H1 (cell line): ENCODE measurements around the gene SPDYC. TPM values are rescaled to one million over a fixed set of nuclear protein-coding genes. Genes with fewer than 3 reads are reported as not detected.

Experiments
- CTCF ChIA-PET: fragments of 300-600 bp; sonication (Branson Sonifier 250); formaldehyde crosslinking; loops from one replicate; lab custom pipeline; 2021; ENCODE audit not compliant: partially characterized antibody; lab: Charles Lee
- POLR2A ChIA-PET: fragments of 300-600 bp; sonication (Branson Sonifier 250); formaldehyde crosslinking; loops from one replicate; lab custom pipeline; 2021; ENCODE audit warnings: inconsistent platforms; ENCODE audit not compliant: partially characterized antibody; lab: Charles Lee
- DNase-seq, 2 experiments: peaks; one replicate each; pipeline versions ENCODE4 v3.0.0 to v3.0.0-alpha.2; 2010 to 2022; ENCODE audit warnings: low spot score in 2 of 2, low read depth in 1 of 2, mixed read lengths in 1 of 2
- FAIRE-seq: peaks from 2 replicates; lab custom pipeline; 2011; peaks lifted over from hg19 to GRCh38; lab: Jason Lieb, UNC
- H2AFZ ChIP-seq: 2 replicates; pipeline ENCODE4 v1.8.1; 2012; ENCODE audit warnings: low read length, inconsistent platforms
- H2AK5ac ChIP-seq: 2 replicates; pipeline ENCODE4 v1.6.1; 2013; ENCODE audit warnings: low read depth, low read length
- H2BK120ac ChIP-seq: replicated peaks from 2 replicates; pipeline ENCODE3; 2013; ENCODE audit warnings: low read depth, low read length, inconsistent platforms
- H2BK12ac ChIP-seq: 2 replicates; pipeline ENCODE4 v1.6.1; 2013; ENCODE audit warnings: low read depth, low read length
- H2BK15ac ChIP-seq: 2 replicates; pipeline ENCODE4 v1.6.1; 2013; ENCODE audit warnings: low read length
- H2BK20ac ChIP-seq: 2 replicates; pipeline ENCODE4 v1.6.1; 2013; ENCODE audit warnings: low read length
- H2BK5ac ChIP-seq: 2 replicates; pipeline ENCODE4 v1.6.1; 2013; ENCODE audit warnings: low read depth, low read length
- H3K14ac ChIP-seq: 2 replicates; pipeline ENCODE4 v1.6.1; 2013; ENCODE audit warnings: inconsistent platforms; ENCODE audit not compliant: insufficient read length
- H3K18ac ChIP-seq: 2 replicates; pipeline ENCODE4 v1.6.1; 2013; ENCODE audit warnings: low read length; ENCODE audit errors: extremely low read depth
- H3K23ac ChIP-seq: 2 replicates; pipeline ENCODE4 v1.6.1; 2013; ENCODE audit warnings: inconsistent platforms; ENCODE audit not compliant: insufficient read length
- H3K23me2 ChIP-seq: 2 replicates; pipeline ENCODE4 v1.6.1; 2013; ENCODE audit warnings: low read depth, low read length
- H3K27ac ChIP-seq: 2 replicates; pipeline ENCODE4 v1.6.1; 2011; ENCODE audit warnings: low read depth, low read length, inconsistent platforms
- H3K27me3 ChIP-seq, 4 experiments: replicated peaks in 1 of 4; 1 replicate in 1 of 4; 2 replicates in 3 of 4; pipeline versions ENCODE4 v1.6.1 to v1.8.1; 2011 to 2013; ENCODE audit warnings: low read length in 3 of 4, mild to moderate bottlenecking in 3 of 4, inconsistent platforms in 2 of 4, mixed read lengths in 2 of 4, moderate library complexity in 1 of 4; ENCODE audit not compliant: control insufficient read depth in 3 of 4, insufficient read depth in 3 of 4; ENCODE audit errors: extremely low read depth in 1 of 4
- H3K36me3 ChIP-seq, 4 experiments: 2 replicates each; pipeline versions ENCODE4 v1.6.1 to v1.8.1; 2011 to 2013; ENCODE audit warnings: mild to moderate bottlenecking in 4 of 4, low read length in 3 of 4, moderate library complexity in 2 of 4, control low read depth in 1 of 4, inconsistent platforms in 1 of 4; ENCODE audit not compliant: insufficient read depth in 4 of 4, control insufficient read depth in 2 of 4
- H3K4ac ChIP-seq: replicated peaks from 2 replicates; pipeline ENCODE3; 2013; ENCODE audit warnings: low read length, low read depth, mixed read lengths, inconsistent platforms; ENCODE audit not compliant: insufficient read length
- H3K4me1 ChIP-seq, 4 experiments: replicated peaks in 1 of 4; 1 replicate in 1 of 4; 2 replicates in 3 of 4; pipeline versions ENCODE4 v1.6.1 to v1.8.1; 2011 to 2013; ENCODE audit warnings: low read length in 3 of 4, inconsistent platforms in 2 of 4, mixed read lengths in 1 of 4; ENCODE audit not compliant: insufficient read depth in 4 of 4, control insufficient read depth in 3 of 4
- H3K4me2 ChIP-seq, 2 experiments: 2 replicates each; pipeline versions ENCODE4 v1.6.1 to v1.8.1; 2011 to 2013; ENCODE audit warnings: low read depth in 2 of 2, low read length in 2 of 2, control low read depth in 1 of 2, inconsistent platforms in 1 of 2, mild to moderate bottlenecking in 1 of 2; ENCODE audit not compliant: insufficient read depth in 1 of 2
- H3K4me3 ChIP-seq, 4 experiments: fragments of 200-600, 300-600 bp in 1 of 4; sonication (generic), shearing (Covaris generic), sonication (Bioruptor Twin) in 1 of 4; 2 replicates each; pipeline versions ENCODE4 v1.5.1 to v1.8.1; 2011 to 2016; ENCODE audit warnings: low read length in 4 of 4, low read depth in 3 of 4, control low read depth in 2 of 4, inconsistent platforms in 2 of 4, mild to moderate bottlenecking in 2 of 4, mixed read lengths in 1 of 4, moderate library complexity in 1 of 4; ENCODE audit not compliant: insufficient read depth in 2 of 4; ENCODE audit errors: extremely low read depth in 1 of 4
- H3K56ac ChIP-seq: replicated peaks from 2 replicates; pipeline ENCODE3; 2013; ENCODE audit warnings: low read depth, mild to moderate bottlenecking, mixed read lengths, low read length, inconsistent platforms; ENCODE audit not compliant: insufficient read length
- H3K79me1 ChIP-seq: 2 replicates; pipeline ENCODE4 v1.6.1; 2013; ENCODE audit warnings: low read depth, low read length, control low read depth
- H3K79me2 ChIP-seq, 2 experiments: 2 replicates each; pipeline versions ENCODE4 v1.6.1 to v1.8.1; 2012 to 2013; ENCODE audit warnings: low read length in 2 of 2, mild to moderate bottlenecking in 2 of 2, inconsistent platforms in 1 of 2; ENCODE audit not compliant: insufficient read depth in 2 of 2, control insufficient read depth in 1 of 2
- H3K9ac ChIP-seq, 4 experiments: replicated peaks in 1 of 4; 1 replicate in 1 of 4; 2 replicates in 3 of 4; pipeline versions ENCODE4 v1.6.1 to v1.8.1; 2011 to 2013; ENCODE audit warnings: low read depth in 3 of 4, low read length in 3 of 4, control low read depth in 2 of 4, mild to moderate bottlenecking in 2 of 4, moderate library complexity in 2 of 4, inconsistent platforms in 1 of 4; ENCODE audit errors: extremely low read depth in 1 of 4
- H3K9me3 ChIP-seq, 2 experiments: 2 replicates each; pipeline versions ENCODE4 v1.6.1 to v1.8.1; 2012 to 2013; ENCODE audit warnings: mild to moderate bottlenecking in 2 of 2, moderate library complexity in 2 of 2, control low read depth in 1 of 2, inconsistent platforms in 1 of 2, low read depth in 1 of 2, low read length in 1 of 2, mixed read lengths in 1 of 2; ENCODE audit not compliant: insufficient read depth in 2 of 2
- H4K20me1 ChIP-seq, 2 experiments: replicated peaks in 1 of 2; 2 replicates each; pipeline versions ENCODE3 to v1.8.1; 2011 to 2013; ENCODE audit warnings: inconsistent platforms in 2 of 2, low read length in 2 of 2, mild to moderate bottlenecking in 1 of 2; ENCODE audit not compliant: insufficient read depth in 2 of 2, control insufficient read depth in 1 of 2
- H4K5ac ChIP-seq: 2 replicates; pipeline ENCODE4 v1.6.1; 2013; ENCODE audit warnings: low read length, low read depth, mixed read lengths, inconsistent platforms; ENCODE audit not compliant: insufficient read length
- H4K8ac ChIP-seq: 2 replicates; pipeline ENCODE4 v1.8.0; 2013; ENCODE audit warnings: mild to moderate bottlenecking, moderate library complexity, low read length, inconsistent platforms; ENCODE audit not compliant: insufficient read depth; ENCODE audit errors: extremely low read depth
- H4K91ac ChIP-seq: replicated peaks from 2 replicates; pipeline ENCODE3; 2013; ENCODE audit warnings: low read length, mixed read lengths, inconsistent platforms; ENCODE audit not compliant: insufficient read length
- CHD1 ChIP-seq: IDR thresholded peaks from 2 replicates; pipeline ENCODE4 v1.6.1; 2012; ENCODE audit warnings: low read depth, low read length, improper control_type of control experiment
- MAFK ChIP-seq: IDR thresholded peaks from 2 replicates; pipeline ENCODE4 v1.6.1; 2012; ENCODE audit warnings: low read depth, mild to moderate bottlenecking, improper control_type of control experiment, low read length
- POLR2AphosphoS5 ChIP-seq: IDR thresholded peaks from 2 replicates; pipeline ENCODE4 v1.6.1; 2011; ENCODE audit warnings: low read depth, low read length
- RAD21 ChIP-seq, 2 experiments: IDR thresholded peaks in 1 of 2; conservative IDR thresholded peaks in 1 of 2; 2 replicates each; pipeline ENCODE4 v1.6.1; 2011; ENCODE audit warnings: low read depth in 2 of 2, low read length in 2 of 2, improper control_type of control experiment in 1 of 2, inconsistent platforms in 1 of 2, mild to moderate bottlenecking in 1 of 2, moderate library complexity in 1 of 2
- SIX5 ChIP-seq: IDR thresholded peaks from 2 replicates; pipeline ENCODE4 v1.6.1; 2011; ENCODE audit warnings: mild to moderate bottlenecking, low read depth, low read length
- SUZ12 ChIP-seq: fragments of 200-600 bp; sonication (generic); IDR thresholded peaks from 2 replicates; pipeline ENCODE4 v1.6.1; 2012; ENCODE audit warnings: mild to moderate bottlenecking, inconsistent platforms, low read length, moderate library complexity, mixed read lengths
- TAF1 ChIP-seq: IDR thresholded peaks from 2 replicates; pipeline ENCODE4 v1.6.1; 2011; ENCODE audit warnings: mild to moderate bottlenecking, low read depth, low read length
- WGBS, 2 experiments: shearing (Covaris generic) in 1 of 2; methylation state at CpG; one replicate each; pipeline versions ENCODE4 v1.1.6 to v1.1.7; 2013 to 2015; ENCODE audit warnings: low lambda C conversion rate in 2 of 2, mixed read lengths in 2 of 2, inconsistent platforms in 1 of 2, low coverage in 1 of 2, missing lambda C conversion rate in 1 of 2; ENCODE audit not compliant: insufficient replicate concordance in 2 of 2, insufficient coverage in 1 of 2, insufficient read length in 1 of 2; ENCODE audit errors: extremely low coverage in 1 of 2, missing lambda C conversion rate in 1 of 2; 5-methylcytosine and 5-hydroxymethylcytosine counted together
- polyA plus RNA-seq, 7 experiments: library from polyadenylated mRNA; depleted of rRNA in 3 of 7; stranded (reverse) in 5 of 7; unstranded in 2 of 7; fragments of >200 nt in 5 of 7; fragments of 200-250 nt in 2 of 7; gene quantifications; 1 replicate in 5 of 7; 2 replicates in 1 of 7; 4 replicates in 1 of 7; pipeline versions ENCODE4 v1.2.1 to v1.2.3, GENCODE V29; 2011 to 2013; ENCODE audit warnings: missing spikeins in 2 of 7, mixed read lengths in 2 of 7
- total RNA-seq: library from RNA; stranded (reverse); fragmentation: NEBNext Ultra II Directional; extraction: Animal tissue kit (Norgen Biotek cat#: 25700); gene quantifications from 2 replicates; pipeline ENCODE4 v1.2.1, GENCODE V29; 2021

SPDYC gene
- total and polyA plus RNA-seq, 2 of the 8 experiments (the other 6 are each of a cell fraction or from before 2014, with no cell fraction given): 0.15 TPM; not detected in 1

DNA sequence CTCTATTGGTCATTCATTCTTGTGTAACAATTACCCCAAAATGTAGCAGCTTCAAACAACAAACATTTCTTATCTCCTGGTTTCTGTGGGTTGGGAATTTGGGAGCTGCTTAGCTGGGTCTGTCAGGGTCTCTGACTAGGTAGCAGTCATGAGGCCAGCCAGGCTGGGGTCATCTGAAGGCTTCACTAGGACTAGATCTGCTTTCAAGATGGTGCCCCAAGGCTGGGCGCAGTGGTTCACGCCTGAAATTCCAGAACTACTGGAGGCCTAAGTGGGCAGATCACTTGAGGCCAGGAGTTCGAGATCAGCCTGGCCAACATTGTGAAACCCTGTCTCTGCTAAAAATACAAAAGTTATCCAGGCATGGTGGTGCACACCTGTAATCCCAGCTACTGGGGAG, 13.1 kb upstream of the SPDYC start:
- Histone ChIP-seq H3K4me2 (no peak overlapping the region), H3K14ac (no peak overlapping the region), H3K56ac (no peak overlapping the region), H4K5ac (no peak overlapping the region), H2AK5ac (no peak overlapping the region), H2AFZ (no peak overlapping the region), H3K4me1 (no peaks in the 10 kb centered on the region), H2BK120ac (no peak overlapping the region), H3K27me3 (no peaks in the 10 kb centered on the region), H2BK12ac (no peak overlapping the region), H4K20me1 (no peaks in the 10 kb centered on the region), H3K23ac (no peak overlapping the region), H3K4ac (no peak overlapping the region), H2BK15ac (no peak overlapping the region), H3K23me2 (no peaks in the 10 kb centered on the region), H4K8ac (no peak overlapping the region), H3K36me3 (no peaks in the 10 kb centered on the region), H3K9me3 (no peaks in the 10 kb centered on the region), H3K27ac (no peak overlapping the region), H3K18ac (no peak overlapping the region), H3K79me1 (no peaks in the 10 kb centered on the region), H3K9ac (no peak overlapping the region), H3K79me2 (no peaks in the 10 kb centered on the region), H3K4me3 (no peak overlapping the region), H2BK20ac (no peak overlapping the region), H4K91ac (no peak overlapping the region), H2BK5ac (no peak overlapping the region)
- POLR2A ChIA-PET: interaction anchor here (1.1 to 1.4 kb wide), 2 partner anchors 31 to 46 kb away, joined by 3 read pairs; no protein-coding TSS in a partner anchor
- no peak for FAIRE-seq
- no peak for DNase-seq
- 89% methylated on average over 3 of the region's 3 CpGs; no CpG with 5 or more reads in 1 of the 2 experiments for WGBS, 2 experiments
- TF ChIP-seq SIX5 (no peak), CHD1 (no peak), RAD21 (IDR thresholded peaks at IDR 0.05 in 1 of 2, conservative IDR thresholded peaks at IDR 0.05 in 1 of 2; ENCODE audit: low read depth in 2 of 2, low read length in 2 of 2) (no peak), POLR2AphosphoS5 (no peak), SUZ12 (no peak), MAFK (no peak), TAF1 (no peak)
- CTCF ChIA-PET: no interaction called here
